Prostate gland (tissue), 2 donors: Measurements from ENCODE around the gene VIPR2. TPM values are rescaled to one million over a fixed set of nuclear protein-coding genes. Genes with fewer than 3 reads are reported as not detected.

Experiments
- DNase-seq: peaks from one replicate; pipeline ENCODE4 v3.0.0-alpha.2; 2019; ENCODE audit warnings: low spot score
- H3K27ac ChIP-seq, 2 donors: fragments of 200-600 bp; sonication (generic); 2 replicates each; pipeline ENCODE4 v1.5.1; 2017 to 2019
- H3K27me3 ChIP-seq: fragments of 200-600 bp; sonication (generic); replicated peaks from 2 replicates; pipeline ENCODE4 v1.5.1; 2019; ENCODE audit not compliant: insufficient read depth
- H3K36me3 ChIP-seq, 2 donors: fragments of 200-600 bp; sonication (generic); 1 replicate in 1 of 2; 2 replicates in 1 of 2; pipeline versions ENCODE4 v1.5.1 to v1.8.1; 2017 to 2019
- H3K4me1 ChIP-seq: fragments of 200-600 bp; sonication (generic); replicated peaks from 2 replicates; pipeline ENCODE4 v1.5.1; 2019
- H3K4me3 ChIP-seq, 2 donors: fragments of 200-600 bp; sonication (generic); 2 replicates each; pipeline ENCODE4 v1.5.1; 2017 to 2019
- H3K9me3 ChIP-seq: fragments of 200-600 bp; sonication (generic); 2 replicates; pipeline ENCODE4 v1.5.1; 2017
- CTCF ChIP-seq, 4 experiments: fragments of 200-600 bp in 2 of 4; fragments of 450-650 bp in 2 of 4; sonication (generic) in 2 of 4; IDR thresholded peaks; 1 replicate in 3 of 4; 2 replicates in 1 of 4; pipeline ENCODE4 v1.5.1; 2016 to 2019; ENCODE audit warnings: antibody characterized with exemption in 4 of 4, mild to moderate bottlenecking in 2 of 4, moderate library complexity in 2 of 4
- POLR2A ChIP-seq: fragments of 450-650 bp; IDR thresholded peaks from one replicate; pipeline ENCODE4 v1.6.1; 2016; ENCODE audit warnings: antibody characterized with exemption, mild to moderate bottlenecking
- POLR2AphosphoS5 ChIP-seq: sonication (generic); formaldehyde crosslinking; IDR thresholded peaks from one replicate; pipeline ENCODE4 v1.6.1; 2017; ENCODE audit warnings: antibody characterized with exemption
- WGBS: methylation state at CpG from one replicate; pipeline ENCODE4 v1.1.5; 2018; 5-methylcytosine and 5-hydroxymethylcytosine counted together
- intact Hi-C: fragments of 100-400 bp; cut with DNase I; formaldehyde crosslinking; loops from one replicate; pipeline ENCODE4 v1.14.2; 2022
- total RNA-seq, 2 donors: library from RNA; depleted of rRNA; stranded (reverse); fragments of >200 nt; gene quantifications; one replicate each; pipeline ENCODE4 v1.1.0, GENCODE V29; 2016

The VIPR2 gene
- total RNA-seq, 2 donors from 2014 or later: 1.0 to 13.5 TPM

GRCh38 chr7:159022238-159022993 lies 122.3 kb downstream of the VIPR2 start:
- 82% methylated on average over 20 of the region's 20 CpGs for WGBS
- Histone ChIP-seq H3K4me3 (no peak overlapping the region), H3K36me3 (no peaks in the 10 kb centered on the region), H3K4me1 (peaks cover 3% of the 10 kb centered on the region), H3K27me3 (no peaks in the 10 kb centered on the region), H3K9me3 (no peaks in the 10 kb centered on the region), H3K27ac (no peak overlapping the region)
- DNase-seq: no peak
- intact Hi-C loops: no loop called here
- TF ChIP-seq POLR2A: no peak
- TF ChIP-seq POLR2AphosphoS5: no peak
- no peak for TF ChIP-seq CTCF (IDR thresholded peaks at IDR 0.05)

- no peak for DNase-seq
- TF ChIP-seq POLR2AphosphoS5: no peak
- no peaks in the 10 kb centered on the region for H3K27me3 ChIP-seq
- no peaks in the 10 kb centered on the region for H3K4me1 ChIP-seq
- H3K4me3 ChIP-seq: no peak overlapping the region
- no peak overlapping the region for H3K27ac ChIP-seq
- H3K9me3 ChIP-seq: no peaks in the 10 kb centered on the region
- 78% methylated on average over 6 of the region's 6 CpGs for WGBS
- no peaks in the 10 kb centered on the region for H3K36me3 ChIP-seq
- intact Hi-C loops: no loop called here
Measured at GRCh38 chr7:159020987-159021386, 123.7 kb downstream of the VIPR2 start.

GRCh38 chr7:159019111-159019510 lies 125.6 kb downstream of the VIPR2 start:
- 56% methylated on average over 5 of the region's 5 CpGs for WGBS
- Histone ChIP-seq H3K27ac (no peak overlapping the region), H3K36me3 (no peaks in the 10 kb centered on the region), H3K4me1 (peaks cover 6% of the 10 kb centered on the region), H3K9me3 (no peaks in the 10 kb centered on the region), H3K27me3 (no peaks in the 10 kb centered on the region), H3K4me3 (no peak overlapping the region)
- intact Hi-C loops: no loop called here
- TF ChIP-seq POLR2A (no peak), CTCF (IDR thresholded peaks at IDR 0.05) (no peak), POLR2AphosphoS5 (no peak)
- no peak for DNase-seq

- no peaks in the 10 kb centered on the region for H3K36me3 ChIP-seq
- intact Hi-C loops: no loop called here
- H3K27me3 ChIP-seq: no peaks in the 10 kb centered on the region
- H3K9me3 ChIP-seq: no peaks in the 10 kb centered on the region
- no peak for TF ChIP-seq CTCF (IDR thresholded peaks at IDR 0.05)
- no peak for TF ChIP-seq POLR2A
- TF ChIP-seq POLR2AphosphoS5: no peak
- no peak overlapping the region for H3K27ac ChIP-seq
- no peak for DNase-seq
- H3K4me1 ChIP-seq: peaks cover 11% of the 10 kb centered on the region
- 75% methylated on average over 3 of the region's 3 CpGs for WGBS
- no peak overlapping the region for H3K4me3 ChIP-seq
Measured at GRCh38 chr7:159017741-159018140, 126.9 kb downstream of the VIPR2 start.

GRCh38 chr7:159017210-159017609 lies 127.5 kb downstream of the VIPR2 start:
- Histone ChIP-seq H3K4me3 (no peak overlapping the region), H3K27me3 (no peaks in the 10 kb centered on the region), H3K4me1 (peaks cover 11% of the 10 kb centered on the region), H3K27ac (no peak overlapping the region), H3K9me3 (no peaks in the 10 kb centered on the region), H3K36me3 (no peaks in the 10 kb centered on the region)
- 97% methylated on average over 10 of the region's 10 CpGs for WGBS
- intact Hi-C loops: no loop called here
- TF ChIP-seq POLR2AphosphoS5: no peak
- no peak for TF ChIP-seq POLR2A
- TF ChIP-seq CTCF (IDR thresholded peaks at IDR 0.05): no peak
- no peak for DNase-seq
